Activated CD8-positive, alpha-beta memory T cell treated with anti-CD3 and anti-CD28 coated beads for 48 hours (primary cell): ENCODE data around the gene MGLL.

Experiments used
- DNase-seq, 3 experiments: peaks; one replicate each; pipeline ENCODE4 v3.0.0-alpha.2; 2020; ENCODE audit warnings: low read depth in 2 of 3, low spot score in 2 of 3

Gene MGLL

DNA sequence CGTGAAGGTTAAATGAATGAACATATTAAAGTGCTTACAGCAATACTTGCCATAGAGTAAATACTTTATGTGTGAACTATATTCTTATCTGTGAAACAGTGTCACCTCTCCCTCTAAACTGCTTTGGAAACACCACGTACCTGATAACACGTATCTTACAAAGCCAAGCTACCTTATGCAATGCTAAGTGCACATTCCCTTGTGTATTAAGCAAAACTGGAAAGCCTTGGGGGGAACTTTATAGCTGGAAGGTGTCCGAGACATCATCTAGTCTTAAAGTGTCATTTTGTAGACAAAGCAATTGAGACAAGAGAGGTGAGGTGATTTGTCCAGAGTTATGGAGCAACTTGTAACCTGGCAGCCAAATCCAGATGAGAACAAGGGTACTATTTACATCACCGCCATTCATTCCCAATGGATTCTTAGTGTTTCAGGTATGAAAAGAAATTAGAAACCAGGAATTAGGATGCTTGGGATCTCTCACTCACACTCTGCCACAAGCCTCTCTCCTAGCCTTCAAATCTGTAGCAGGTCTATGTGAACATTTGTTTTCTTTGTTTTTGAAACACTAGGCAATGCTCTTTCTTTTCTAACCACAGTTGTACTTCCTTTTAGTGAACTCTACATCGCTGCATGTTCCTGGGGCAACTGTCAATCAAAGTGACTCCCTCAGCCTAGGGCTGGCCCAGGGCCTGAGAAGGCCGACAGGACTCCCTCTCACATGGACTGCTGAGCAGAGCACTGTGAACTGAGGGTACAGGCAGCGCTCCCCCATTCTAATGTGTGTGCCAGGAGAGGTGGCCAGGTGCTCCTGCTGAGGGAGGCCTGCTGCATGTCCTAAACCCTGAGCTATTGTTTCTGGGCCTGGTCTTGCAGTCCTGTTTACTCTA, 13.9 kb upstream of the MGLL start:
- no peak for DNase-seq

GRCh38 chr3:127834771-127835170, 12.5 kb upstream of the MGLL start:
- no peak for DNase-seq

- no peak for DNase-seq
Measured at GRCh38 chr3:127833281-127834032, 11.1 kb upstream of the MGLL start.

DNA sequence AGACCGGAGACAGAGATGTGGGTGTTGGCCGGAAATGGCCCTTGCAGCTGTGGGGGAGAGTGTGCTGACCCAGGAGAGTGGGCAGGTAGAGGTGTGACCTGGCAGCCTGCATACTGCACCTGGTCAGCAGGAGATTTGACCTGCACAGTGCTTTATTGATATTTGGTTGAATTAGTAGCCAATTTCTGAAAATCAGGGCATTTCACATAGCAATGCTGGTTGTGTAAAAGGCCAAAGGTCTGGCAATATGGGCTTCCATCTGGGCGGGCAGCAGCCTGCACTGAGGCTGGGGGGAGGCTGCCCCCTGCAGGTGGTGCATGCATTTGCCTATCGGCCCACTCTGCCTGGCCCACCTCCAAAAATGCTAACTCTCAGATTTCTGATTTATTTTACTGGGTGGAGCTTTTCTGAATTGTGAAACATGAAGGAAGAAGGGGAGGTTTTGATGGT, 9.4 kb upstream of the MGLL start:
- no peak for DNase-seq

- no peak for DNase-seq
Measured at GRCh38 chr3:127829537-127829936, 7.2 kb upstream of the MGLL start.

GRCh38 chr3:127827808-127828207, 5.5 kb upstream of the MGLL start:
- no peak for DNase-seq

- no peak for DNase-seq
Measured at GRCh38 chr3:127825756-127826155, 3.4 kb upstream of the MGLL start.

- DNase-seq = no peak
Measured at GRCh38 chr3:127824151-127824825, 2.0 kb upstream of the MGLL start.

DNA sequence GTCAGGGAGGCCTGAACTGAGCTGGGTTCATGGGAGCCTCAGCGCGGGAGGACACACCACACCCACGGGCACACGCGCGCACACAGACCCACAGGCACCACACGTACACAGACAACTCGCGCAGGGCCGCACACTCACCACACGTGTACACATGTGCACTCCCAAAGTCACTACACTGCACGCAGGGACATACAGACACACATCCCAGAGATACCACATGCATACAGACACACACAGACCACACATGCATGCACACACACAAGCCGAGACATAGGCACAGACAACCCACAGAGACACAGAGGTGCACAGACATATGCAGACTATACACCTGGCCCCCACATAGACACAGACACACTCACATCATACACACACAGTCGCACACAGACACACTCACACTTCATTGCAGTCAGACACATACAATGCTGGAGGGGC, 1.1 kb upstream of the MGLL start:
- no peak for DNase-seq

GRCh38 chr3:127822682-127823425, 539 bp upstream of the MGLL start:
- DNase-seq = no peak

- no peak for DNase-seq
Measured at GRCh38 chr3:127821394-127821793, 921 bp downstream of the MGLL start.

DNA sequence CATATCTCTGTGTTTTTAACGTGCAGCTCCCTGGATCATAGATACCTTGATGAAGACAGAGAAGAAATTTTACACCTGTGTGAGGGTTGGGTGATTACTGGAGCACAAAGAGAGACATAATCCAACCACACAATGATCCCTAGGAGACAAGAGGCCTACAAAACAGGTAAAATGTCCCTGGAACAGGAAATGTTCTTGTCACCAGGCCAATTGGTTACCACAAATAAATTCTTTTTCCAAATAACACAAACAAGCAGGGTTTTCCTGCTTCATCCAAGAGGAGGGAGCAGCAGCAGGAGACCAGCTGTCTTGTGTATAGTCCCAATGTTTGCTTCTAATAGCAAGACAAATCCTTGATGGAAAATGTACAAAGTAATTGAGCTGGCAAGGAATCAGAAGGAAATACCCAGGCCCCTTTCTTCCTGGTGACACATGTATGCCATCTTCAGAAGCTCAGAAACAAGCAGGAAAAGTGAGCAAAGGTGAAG, 1.4 kb downstream of the MGLL start:
- no peak for DNase-seq

DNA sequence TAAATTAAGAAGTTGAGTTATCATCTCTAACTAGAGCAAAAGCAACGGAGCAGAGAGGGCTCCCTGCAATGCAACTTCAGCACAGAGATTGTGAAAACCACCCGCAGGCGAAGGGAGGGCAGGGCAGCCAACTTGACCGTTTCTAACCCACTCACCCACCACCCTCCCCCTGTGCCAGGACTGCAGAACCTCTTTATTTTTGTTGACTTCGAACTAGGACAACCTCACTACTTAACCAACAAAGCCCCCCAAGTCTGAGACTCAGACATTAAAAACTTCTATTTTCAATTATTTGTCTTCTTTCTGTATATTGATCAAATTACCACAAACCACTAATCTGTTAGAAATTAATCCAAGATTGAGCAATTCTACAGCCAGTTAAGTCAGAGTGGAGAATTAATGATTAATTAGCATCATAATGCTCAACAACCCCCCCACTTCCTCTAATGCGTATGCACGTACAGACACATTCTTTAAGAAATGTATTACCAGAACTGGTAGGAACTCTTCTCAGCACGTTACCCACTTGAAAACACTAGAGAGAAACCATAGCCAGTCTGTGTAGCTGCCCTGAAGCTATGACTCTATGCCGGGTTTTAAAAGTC, 2.0 kb downstream of the MGLL start:
- DNase-seq = no peak

- DNase-seq = no peak
Measured at GRCh38 chr3:127819656-127820055, 2.7 kb downstream of the MGLL start.

DNA sequence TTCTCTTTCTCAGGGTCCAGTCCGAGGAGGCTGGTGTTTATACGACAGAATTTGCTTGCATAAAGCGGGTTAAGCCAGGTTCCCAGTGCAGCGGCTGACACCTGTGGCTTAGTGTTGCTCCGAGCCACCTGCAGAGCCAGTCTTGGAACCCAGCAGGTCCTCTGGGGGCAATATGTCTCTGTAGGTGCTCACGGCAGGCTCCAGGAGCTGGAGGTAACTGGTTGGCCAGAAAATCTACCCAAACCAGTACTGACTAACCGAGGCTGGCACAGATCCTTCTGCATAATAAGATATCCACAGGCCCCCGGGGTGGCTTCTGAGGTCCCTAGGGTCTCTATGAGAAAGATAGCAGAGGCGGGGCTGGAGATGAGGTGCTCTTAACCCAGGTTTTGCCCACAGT, 3.2 kb downstream of the MGLL start:
- no peak for DNase-seq

DNA sequence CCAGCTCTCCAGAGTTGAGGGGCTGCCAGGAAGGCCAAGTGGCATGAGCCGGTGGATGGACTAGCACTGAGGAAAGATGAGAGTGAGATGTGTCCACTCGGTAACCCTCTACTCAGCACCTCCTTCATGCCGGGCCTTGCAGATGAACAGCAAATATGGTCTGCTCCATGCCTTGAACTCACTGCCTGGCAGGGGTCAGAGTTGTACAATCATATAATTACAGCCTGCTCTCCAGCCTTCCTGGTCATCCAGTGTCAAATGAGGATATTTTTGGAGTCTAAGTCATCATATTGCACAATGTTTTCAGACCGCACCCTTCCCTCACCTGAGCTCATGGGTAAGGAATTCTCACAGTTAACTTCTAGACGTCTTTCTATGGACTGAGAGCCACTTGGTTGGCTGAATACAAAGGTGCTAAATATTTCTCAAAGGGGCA, 4.9 kb downstream of the MGLL start:
- no peak for DNase-seq

DNA sequence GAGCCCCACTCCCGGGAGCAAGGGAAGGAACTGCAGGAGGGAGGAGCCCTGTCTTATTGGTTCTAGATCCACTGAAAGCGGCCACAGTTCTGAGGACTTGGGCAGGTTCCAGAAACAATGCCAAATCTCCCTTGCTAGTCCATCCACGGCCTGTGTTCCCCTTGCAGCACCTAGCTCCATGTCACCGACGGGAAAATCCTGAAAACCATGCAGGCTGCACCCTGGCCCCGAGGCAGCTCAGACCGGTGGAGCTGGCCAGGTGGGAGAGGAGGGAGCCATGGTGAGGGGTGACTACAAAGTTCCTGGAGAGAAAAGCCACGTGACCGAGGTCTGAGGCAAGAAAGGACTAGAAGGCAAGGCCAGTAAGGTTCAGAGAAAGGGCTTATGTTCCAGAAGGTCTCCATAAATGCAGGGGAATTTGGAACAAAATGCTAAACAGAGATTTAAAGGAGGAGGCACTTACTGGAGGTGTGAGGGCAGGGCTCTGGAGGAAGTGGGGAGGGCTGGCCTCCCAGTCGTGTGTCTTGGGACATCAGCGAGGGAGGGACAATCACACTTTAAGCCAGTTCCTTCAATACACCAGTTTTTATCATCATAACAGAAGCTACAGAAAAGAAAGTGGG, 5.4 kb downstream of the MGLL start:
- no peak for DNase-seq

DNA sequence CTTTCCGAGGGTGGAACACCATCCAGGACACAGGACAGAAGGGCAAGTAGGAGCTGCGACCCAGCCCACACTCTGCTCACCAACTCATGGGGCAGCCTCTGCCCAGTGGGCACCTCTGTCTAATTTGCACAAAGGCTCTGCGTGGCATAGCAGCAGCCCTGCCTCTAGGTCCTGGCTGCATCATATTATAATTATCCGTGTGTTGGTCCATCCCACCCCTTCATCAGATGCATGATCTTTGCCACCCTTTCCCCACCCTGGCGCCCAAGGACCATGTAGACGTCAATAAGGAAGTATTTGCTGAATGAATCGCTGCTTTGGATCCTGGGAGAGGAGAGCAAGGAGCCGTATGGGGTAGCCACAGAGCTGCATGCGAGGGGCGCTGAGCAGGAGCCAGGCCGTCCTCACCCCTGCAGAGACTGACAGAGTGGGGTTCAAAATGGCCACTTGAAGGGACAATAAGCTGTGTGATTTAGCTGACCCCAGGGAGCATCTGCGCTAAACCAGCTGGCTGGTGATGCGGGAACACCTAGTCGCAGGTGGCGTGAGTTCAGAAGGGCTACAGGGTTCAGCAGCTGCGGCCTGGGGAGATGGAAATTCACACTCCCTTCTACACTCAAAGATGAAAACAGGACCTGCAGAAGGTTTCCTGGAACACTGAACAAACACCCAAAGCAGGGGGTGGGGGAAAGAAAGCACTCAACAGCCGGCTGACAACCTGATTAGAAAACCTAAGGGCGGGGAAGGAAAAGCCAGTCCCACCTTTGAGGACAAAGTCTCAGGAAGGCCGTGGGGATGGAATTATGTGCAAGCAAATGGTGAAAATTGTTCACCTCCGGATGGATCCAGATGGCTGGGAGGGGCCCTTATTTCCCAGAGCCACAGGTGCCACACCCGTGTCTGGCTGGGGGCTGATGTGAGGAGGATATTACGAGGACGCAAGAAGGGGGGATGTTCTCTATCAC, 6.4 kb downstream of the MGLL start:
- no peak for DNase-seq

DNA sequence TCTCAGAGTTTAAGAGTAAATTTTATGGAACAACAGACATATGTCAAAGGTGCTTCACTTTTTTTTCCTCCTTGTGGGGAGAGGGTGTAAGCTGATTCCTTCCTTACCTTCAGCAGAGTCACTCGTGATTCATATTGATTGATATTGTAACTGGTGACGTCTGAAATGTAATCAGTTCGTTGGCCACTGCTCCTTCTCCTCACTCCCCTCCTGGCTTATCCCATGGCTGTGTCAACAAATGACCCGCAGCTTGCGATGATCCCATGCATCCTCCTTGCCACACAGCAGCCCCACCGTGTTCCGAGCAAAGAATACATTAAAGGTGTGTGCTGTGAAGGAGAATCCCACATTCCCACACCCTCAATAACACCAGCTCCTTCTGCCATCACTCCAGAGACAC, 7.3 kb downstream of the MGLL start:
- no peak for DNase-seq
